DOHH2 (cell line): ENCODE measurements around the gene PLEKHG4B.
"Not testable (repeated sequence)": the region's sequence is repeated elsewhere in the genome, so short reads cannot be mapped to it uniquely, and the experiment has no call there.

Source experiments
- CTCF ChIP-seq: fragments of 200-600 bp; sonication (generic); IDR thresholded peaks from one replicate; pipeline ENCODE4 v1.5.1; 2014; ENCODE audit warnings: antibody characterized with exemption, mild to moderate bottlenecking, low read depth, low read length; ENCODE audit not compliant: poor library complexity, severe bottlenecking
- EZH2phosphoT487 ChIP-seq: fragments of 200-600 bp; sonication (generic); IDR thresholded peaks from 2 replicates; pipeline ENCODE4 v1.6.1; 2017; ENCODE audit warnings: borderline replicate concordance, mild to moderate bottlenecking, antibody characterized with exemption, low read length, moderate library complexity, mixed read lengths

GRCh38 chr5:227375-227774, 135.4 kb downstream of the PLEKHG4B start:
- TF ChIP-seq CTCF, EZH2phosphoT487: not testable (repeated sequence)
